Prostate gland (tissue), 2 donors: Measurements from ENCODE around the gene PDE4D. TPM values are rescaled to one million over a fixed set of nuclear protein-coding genes. Genes with fewer than 3 reads are reported as not detected.
A peak's percentile ranks its signal among the peaks of the same experiment; 100 is the strongest.

Experiments
- DNase-seq: peaks from one replicate; pipeline ENCODE4 v3.0.0-alpha.2; 2019; ENCODE audit warnings: low spot score
- H3K27ac ChIP-seq, 2 donors: fragments of 200-600 bp; sonication (generic); 2 replicates each; pipeline ENCODE4 v1.5.1; 2017 to 2019
- H3K27me3 ChIP-seq: fragments of 200-600 bp; sonication (generic); replicated peaks from 2 replicates; pipeline ENCODE4 v1.5.1; 2019; ENCODE audit not compliant: insufficient read depth
- H3K36me3 ChIP-seq, 2 donors: fragments of 200-600 bp; sonication (generic); 1 replicate in 1 of 2; 2 replicates in 1 of 2; pipeline versions ENCODE4 v1.5.1 to v1.8.1; 2017 to 2019
- H3K4me1 ChIP-seq: fragments of 200-600 bp; sonication (generic); replicated peaks from 2 replicates; pipeline ENCODE4 v1.5.1; 2019
- H3K4me3 ChIP-seq, 2 donors: fragments of 200-600 bp; sonication (generic); 2 replicates each; pipeline ENCODE4 v1.5.1; 2017 to 2019
- H3K9me3 ChIP-seq: fragments of 200-600 bp; sonication (generic); 2 replicates; pipeline ENCODE4 v1.5.1; 2017
- CTCF ChIP-seq, 4 experiments: fragments of 200-600 bp in 2 of 4; fragments of 450-650 bp in 2 of 4; sonication (generic) in 2 of 4; IDR thresholded peaks; 1 replicate in 3 of 4; 2 replicates in 1 of 4; pipeline ENCODE4 v1.5.1; 2016 to 2019; ENCODE audit warnings: antibody characterized with exemption in 4 of 4, mild to moderate bottlenecking in 2 of 4, moderate library complexity in 2 of 4
- POLR2A ChIP-seq: fragments of 450-650 bp; IDR thresholded peaks from one replicate; pipeline ENCODE4 v1.6.1; 2016; ENCODE audit warnings: antibody characterized with exemption, mild to moderate bottlenecking
- POLR2AphosphoS5 ChIP-seq: sonication (generic); formaldehyde crosslinking; IDR thresholded peaks from one replicate; pipeline ENCODE4 v1.6.1; 2017; ENCODE audit warnings: antibody characterized with exemption
- WGBS: methylation state at CpG from one replicate; pipeline ENCODE4 v1.1.5; 2018; 5-methylcytosine and 5-hydroxymethylcytosine counted together
- intact Hi-C: fragments of 100-400 bp; cut with DNase I; formaldehyde crosslinking; loops from one replicate; pipeline ENCODE4 v1.14.2; 2022
- total RNA-seq, 2 donors: library from RNA; depleted of rRNA; stranded (reverse); fragments of >200 nt; gene quantifications; one replicate each; pipeline ENCODE4 v1.1.0, GENCODE V29; 2016

PDE4D gene
- total RNA-seq, 2 donors from 2014 or later, result 64.2 to 75.6 TPM

GRCh38 chr5:59746241-59746765 lies 147.2 kb downstream of the PDE4D start:
- H3K27me3 ChIP-seq, result no peaks in the 10 kb centered on the region
- H3K27ac ChIP-seq, result peak overlapping the region; percentile 16 to 47
- DNase-seq, result no peak
- TF ChIP-seq CTCF (IDR thresholded peaks at IDR 0.05) (no peak), POLR2AphosphoS5 (no peak), POLR2A (no peak)
- no peak overlapping the region for H3K4me3 ChIP-seq
- no peaks in the 10 kb centered on the region for H3K4me1 ChIP-seq
- no peaks in the 10 kb centered on the region for H3K9me3 ChIP-seq
- WGBS, result 59% methylated on average over 7 of the region's 7 CpGs
- H3K36me3 ChIP-seq, result no peaks in the 10 kb centered on the region
- intact Hi-C loops, result no loop called here

GRCh38 chr5:59745415-59745863 lies 148.1 kb downstream of the PDE4D start:
- peak overlapping the region; percentile 47 to 57 for H3K27ac ChIP-seq
- WGBS, result 3% methylated on average over 7 of the region's 7 CpGs
- TF ChIP-seq POLR2A, result peak; percentile 49
- TF ChIP-seq POLR2AphosphoS5, result peak; percentile 77
- no peak for TF ChIP-seq CTCF (IDR thresholded peaks at IDR 0.05)

GRCh38 chr5:59744531-59744992 lies 149.0 kb downstream of the PDE4D start:
- no peaks in the 10 kb centered on the region for H3K27me3 ChIP-seq
- no peaks in the 10 kb centered on the region for H3K4me1 ChIP-seq
- DNase-seq, result no peak
- H3K27ac ChIP-seq, result peak overlapping the region; percentile 47 to 57
- H3K4me3 ChIP-seq, result no peak overlapping the region
- TF ChIP-seq POLR2AphosphoS5, result no peak
- no peak for TF ChIP-seq CTCF (IDR thresholded peaks at IDR 0.05)
- TF ChIP-seq POLR2A, result no peak
- H3K9me3 ChIP-seq, result no peaks in the 10 kb centered on the region
- no peaks in the 10 kb centered on the region for H3K36me3 ChIP-seq
- intact Hi-C loops, result no loop called here

More at GRCh38 chr5:59745415-59745863, 148.1 kb downstream of the PDE4D start:
- Histone ChIP-seq H3K27me3 (no peaks in the 10 kb centered on the region), H3K4me1 (no peaks in the 10 kb centered on the region), H3K4me3 (peak overlapping the region in 1 of 2 donors; percentile 2), H3K36me3 (no peaks in the 10 kb centered on the region), H3K9me3 (no peaks in the 10 kb centered on the region)
- DNase-seq, result peak; percentile 63
- intact Hi-C loops, result no loop called here

- 85% methylated on average over 3 of the region's 3 CpGs for WGBS
- H3K4me1 ChIP-seq, result no peaks in the 10 kb centered on the region
- H3K27me3 ChIP-seq, result no peaks in the 10 kb centered on the region
- H3K27ac ChIP-seq, result no peak overlapping the region
- intact Hi-C loops, result no loop called here
- H3K9me3 ChIP-seq, result no peaks in the 10 kb centered on the region
- TF ChIP-seq CTCF (IDR thresholded peaks at IDR 0.05), result no peak
- no peak for TF ChIP-seq POLR2AphosphoS5
- TF ChIP-seq POLR2A, result no peak
- no peak overlapping the region for H3K4me3 ChIP-seq
- no peak for DNase-seq
- no peaks in the 10 kb centered on the region for H3K36me3 ChIP-seq
These were observed 151.9 kb downstream of the PDE4D start for GRCh38 chr5:59741599-59741998.

GRCh38 chr5:59738024-59738423 lies 155.5 kb downstream of the PDE4D start:
- H3K9me3 ChIP-seq, result no peaks in the 10 kb centered on the region
- H3K4me1 ChIP-seq, result no peaks in the 10 kb centered on the region
- no peak overlapping the region for H3K4me3 ChIP-seq
- no peaks in the 10 kb centered on the region for H3K36me3 ChIP-seq
- no peak for DNase-seq
- no peak for TF ChIP-seq CTCF (IDR thresholded peaks at IDR 0.05)
- TF ChIP-seq POLR2AphosphoS5, result no peak
- WGBS, result 93% methylated on average over 1 of the region's 1 CpG
- H3K27ac ChIP-seq, result no peak overlapping the region
- H3K27me3 ChIP-seq, result no peaks in the 10 kb centered on the region
- intact Hi-C loops, result no loop called here
